Body of pancreas (tissue), 4 donors: ENCODE measurements around the gene MOGAT3.

ENCODE experiments used
- POLR2A ChIP-seq, 3 donors: fragments of 450-650 bp; IDR thresholded peaks; one replicate each; pipeline ENCODE4 v1.6.1; 2016; ENCODE audit warnings: antibody characterized with exemption in 3 of 3, mild to moderate bottlenecking in 2 of 3
- TF ChIP-seq, protein P1 (sequence below), 7 experiments: fragments of 450-650 bp in 4 of 7; fragments of 200-600 bp in 3 of 7; sonication (generic) in 3 of 7; IDR thresholded peaks; one replicate each; pipeline ENCODE4 v1.5.1; 2016 to 2019; ENCODE audit warnings: antibody characterized with exemption in 7 of 7

DNA sequence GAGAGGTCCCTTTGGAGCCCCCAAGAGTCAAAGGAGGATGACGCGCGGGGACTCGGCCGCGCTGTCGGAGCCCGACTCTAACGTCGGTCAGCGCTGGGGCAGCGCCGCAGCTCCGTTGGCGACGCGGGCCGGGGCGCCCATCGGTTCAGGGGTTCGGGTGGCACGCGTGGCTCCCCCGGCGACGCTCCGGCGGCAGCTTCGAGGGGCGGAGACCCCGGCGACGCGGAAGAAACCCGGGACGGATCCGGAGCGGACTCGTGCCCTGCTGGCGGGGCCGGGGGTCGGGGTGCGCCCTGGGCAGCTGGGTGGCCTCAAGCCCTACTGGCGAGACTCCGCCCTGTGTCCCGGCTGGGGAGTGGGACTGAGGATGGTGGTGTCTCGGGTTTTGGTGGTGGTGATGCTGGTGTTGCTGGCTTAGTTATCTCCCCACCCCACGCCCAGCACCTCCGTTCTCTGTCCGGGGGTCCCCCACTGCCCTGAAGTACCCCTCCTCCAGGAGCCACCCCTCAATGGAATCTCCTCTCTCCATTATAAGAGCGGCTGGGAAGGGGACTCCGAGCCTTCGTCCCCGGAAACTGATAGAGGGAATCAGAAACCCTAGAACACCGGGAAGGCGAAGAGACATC, 20.6 kb downstream of the MOGAT3 start, which contains the start of gene NAT16:
- TF ChIP-seq, protein P1, sequence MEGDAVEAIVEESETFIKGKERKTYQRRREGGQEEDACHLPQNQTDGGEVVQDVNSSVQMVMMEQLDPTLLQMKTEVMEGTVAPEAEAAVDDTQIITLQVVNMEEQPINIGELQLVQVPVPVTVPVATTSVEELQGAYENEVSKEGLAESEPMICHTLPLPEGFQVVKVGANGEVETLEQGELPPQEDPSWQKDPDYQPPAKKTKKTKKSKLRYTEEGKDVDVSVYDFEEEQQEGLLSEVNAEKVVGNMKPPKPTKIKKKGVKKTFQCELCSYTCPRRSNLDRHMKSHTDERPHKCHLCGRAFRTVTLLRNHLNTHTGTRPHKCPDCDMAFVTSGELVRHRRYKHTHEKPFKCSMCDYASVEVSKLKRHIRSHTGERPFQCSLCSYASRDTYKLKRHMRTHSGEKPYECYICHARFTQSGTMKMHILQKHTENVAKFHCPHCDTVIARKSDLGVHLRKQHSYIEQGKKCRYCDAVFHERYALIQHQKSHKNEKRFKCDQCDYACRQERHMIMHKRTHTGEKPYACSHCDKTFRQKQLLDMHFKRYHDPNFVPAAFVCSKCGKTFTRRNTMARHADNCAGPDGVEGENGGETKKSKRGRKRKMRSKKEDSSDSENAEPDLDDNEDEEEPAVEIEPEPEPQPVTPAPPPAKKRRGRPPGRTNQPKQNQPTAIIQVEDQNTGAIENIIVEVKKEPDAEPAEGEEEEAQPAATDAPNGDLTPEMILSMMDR (IDR thresholded peaks at IDR 0.05) = no peak
- no peak for TF ChIP-seq POLR2A (IDR thresholded peaks at IDR 0.05)
